CD4-positive, alpha-beta T cell treated with Interleukin-17A for 4 hours (primary cell): Measurements from ENCODE around the gene CDK5RAP3.
"Not testable (repeated sequence)": the region's sequence is repeated elsewhere in the genome, so short reads cannot be mapped to it uniquely, and the experiment has no call there.

Source experiments
- DNase-seq: peaks from one replicate; pipeline ENCODE4 v3.0.0-alpha.2; 2020; ENCODE audit warnings: mixed read lengths

The CDK5RAP3 gene

GRCh38 chr17:48002266-48002915 lies 31.5 kb downstream of the CDK5RAP3 start:
- DNase-seq: no peak

GRCh38 chr17:48002916-48003416 lies 32.1 kb downstream of the CDK5RAP3 start:
- DNase-seq: no peak

GRCh38 chr17:48003417-48004151 lies 32.7 kb downstream of the CDK5RAP3 start:
- DNase-seq: no peak

- DNase-seq: no peak
Measured at GRCh38 chr17:48004983-48005382, 34.1 kb downstream of the CDK5RAP3 start.

- DNase-seq: no peak
Measured at GRCh38 chr17:48006936-48007709, 36.2 kb downstream of the CDK5RAP3 start.

- no peak for DNase-seq
Measured at GRCh38 chr17:48010193-48010592, 39.3 kb downstream of the CDK5RAP3 start.

- peak; percentile 60 for DNase-seq
Measured at GRCh38 chr17:48011405-48012150, 40.7 kb downstream of the CDK5RAP3 start.

GRCh38 chr17:48012151-48012520 lies 41.2 kb downstream of the CDK5RAP3 start:
- DNase-seq: peak; percentile 77

- DNase-seq: no peak
Measured at GRCh38 chr17:48012654-48013053, 41.7 kb downstream of the CDK5RAP3 start.

- DNase-seq: no peak
Measured at GRCh38 chr17:48013876-48014594, 43.1 kb downstream of the CDK5RAP3 start.

- DNase-seq: no peak
Measured at GRCh38 chr17:48014595-48015111, 43.7 kb downstream of the CDK5RAP3 start.

- no peak for DNase-seq
Measured at GRCh38 chr17:48016112-48016511, 45.2 kb downstream of the CDK5RAP3 start.

GRCh38 chr17:48017817-48018158 lies 46.9 kb downstream of the CDK5RAP3 start:
- not testable (repeated sequence) for DNase-seq

- no peak for DNase-seq
Measured at GRCh38 chr17:48021934-48022333, 51.0 kb downstream of the CDK5RAP3 start.

GRCh38 chr17:48022901-48023300 lies 52.0 kb downstream of the CDK5RAP3 start:
- DNase-seq: no peak

- peak; percentile 58 for DNase-seq
Measured at GRCh38 chr17:48023400-48024148, 52.7 kb downstream of the CDK5RAP3 start.

GRCh38 chr17:48024149-48025039 lies 53.5 kb downstream of the CDK5RAP3 start:
- peak; percentile 57 for DNase-seq

- peak; percentile 99 for DNase-seq
Measured at GRCh38 chr17:48025040-48025903, 54.4 kb downstream of the CDK5RAP3 start.

GRCh38 chr17:48025904-48026501 lies 55.1 kb downstream of the CDK5RAP3 start:
- no peak for DNase-seq
